Neural cell (in vitro differentiated cells): ENCODE data around the gene CABP4.

Source experiments
- CTCF ChIP-seq: fragments of 450-650 bp; IDR thresholded peaks from 2 replicates; pipeline ENCODE4 v1.5.1; 2014; ENCODE audit warnings: antibody characterized with exemption, mild to moderate bottlenecking, moderate library complexity; ENCODE audit not compliant: poor library complexity, severe bottlenecking
- EP300 ChIP-seq: fragments of 450-650 bp; conservative IDR thresholded peaks from 2 replicates; pipeline ENCODE4 v1.6.1; 2014; ENCODE audit warnings: antibody characterized with exemption, mild to moderate bottlenecking, moderate library complexity; ENCODE audit not compliant: poor library complexity, severe bottlenecking
- EZH2 ChIP-seq: fragments of 200-600, 300-800 bp; shearing (Covaris generic), sonication (generic); IDR thresholded peaks from 2 replicates; pipeline ENCODE4 v1.6.1; 2014; ENCODE audit warnings: antibody characterized with exemption, low read length, borderline replicate concordance, mild to moderate bottlenecking; ENCODE audit not compliant: insufficient read depth, poor library complexity, severe bottlenecking
- MXI1 ChIP-seq: fragments of 450-650 bp; conservative IDR thresholded peaks from 2 replicates; pipeline ENCODE4 v1.6.1; 2014; ENCODE audit warnings: antibody characterized with exemption, mild to moderate bottlenecking; ENCODE audit not compliant: poor library complexity, severe bottlenecking
- POLR2AphosphoS5 ChIP-seq: IDR thresholded peaks from 2 replicates; pipeline ENCODE4 v1.6.1; 2012
- RAD21 ChIP-seq: fragments of 450-650 bp; conservative IDR thresholded peaks from 2 replicates; pipeline ENCODE4 v1.6.1; 2014; ENCODE audit warnings: antibody characterized with exemption, mild to moderate bottlenecking, moderate library complexity
- REST ChIP-seq: IDR thresholded peaks from 2 replicates; pipeline ENCODE4 v1.6.1; 2012; ENCODE audit warnings: borderline replicate concordance
- SMC3 ChIP-seq: fragments of 450-650 bp; conservative IDR thresholded peaks from 2 replicates; pipeline ENCODE4 v1.6.1; 2014; ENCODE audit warnings: antibody characterized with exemption, mild to moderate bottlenecking, moderate library complexity; ENCODE audit not compliant: poor library complexity
- TAF1 ChIP-seq: IDR thresholded peaks from 2 replicates; pipeline ENCODE4 v1.6.1; 2012; ENCODE audit warnings: low read depth

DNA sequence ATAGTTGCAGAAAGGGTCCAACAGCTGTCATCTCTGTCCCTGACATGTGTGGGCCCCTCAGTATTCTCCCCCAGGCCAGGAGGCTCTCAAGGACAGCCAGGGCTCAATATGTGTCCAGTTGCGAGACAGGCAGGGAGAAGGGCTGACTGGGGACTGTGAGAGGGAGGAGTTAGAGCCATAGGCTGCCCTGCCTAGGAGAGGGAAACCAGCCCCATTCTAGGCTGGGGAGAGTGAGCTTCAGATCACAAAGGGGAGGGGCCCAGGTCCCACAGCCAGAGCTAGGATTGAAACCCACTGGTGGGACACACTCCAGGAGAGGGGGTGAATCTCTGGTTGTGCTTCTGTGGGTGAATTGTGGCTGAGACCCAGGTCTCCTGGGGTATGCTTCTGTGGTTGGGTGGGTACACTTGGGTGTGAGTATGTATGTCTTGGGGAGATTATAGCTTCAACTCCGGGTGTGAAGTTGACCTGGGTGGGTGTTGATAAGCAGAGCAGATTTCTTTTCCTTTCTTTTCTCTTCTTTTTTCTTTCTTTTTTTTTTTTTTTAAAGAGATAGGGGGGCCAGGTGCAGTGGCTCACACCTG is 41.8 kb upstream of the CABP4 start:
- TF ChIP-seq MXI1, result no peak
- TF ChIP-seq CTCF, result no peak
- no peak for TF ChIP-seq TAF1
- no peak for TF ChIP-seq RAD21
- no peak for TF ChIP-seq EZH2
- TF ChIP-seq REST, result no peak
- no peak for TF ChIP-seq POLR2AphosphoS5
- no peak for TF ChIP-seq EP300
- no peak for TF ChIP-seq SMC3
